WTC11 (cell line): ENCODE measurements around the gene TIMM44. TPM values are rescaled to one million over a fixed set of nuclear protein-coding genes. Genes with fewer than 3 reads are reported as not detected.
A peak's percentile ranks its signal among the peaks of the same experiment; 100 is the strongest.

ENCODE experiments used
- ATF6 ChIP-seq: sonication (generic); formaldehyde crosslinking; IDR thresholded peaks from 2 replicates; pipeline ENCODE4 v1.8.1; 2023; ENCODE audit warnings: mild to moderate bottlenecking, missing genetic modification reagents
- CBFB ChIP-seq: sonication (generic); formaldehyde crosslinking; IDR thresholded peaks from 2 replicates; pipeline ENCODE4 v1.8.1; 2022; ENCODE audit warnings: mild to moderate bottlenecking, low read depth, missing genetic modification reagents
- CTCF ChIP-seq: fragments of 200-600 bp; IDR thresholded peaks from 2 replicates; pipeline ENCODE4 v1.8.0; 2022; ENCODE audit warnings: antibody characterized with exemption
- E2F1 ChIP-seq: sonication (generic); formaldehyde crosslinking; IDR thresholded peaks from 2 replicates; pipeline ENCODE4 v1.8.0; 2022; ENCODE audit warnings: mild to moderate bottlenecking, missing genetic modification reagents
- ERG ChIP-seq: fragments of 250-450 bp; sonication (Bioruptor Pico); IDR thresholded peaks from 2 replicates; pipeline ENCODE4 v1.8.0; 2021; ENCODE audit warnings: mild to moderate bottlenecking
- FOXK1 ChIP-seq: sonication (generic); formaldehyde crosslinking; IDR thresholded peaks from 2 replicates; pipeline ENCODE4 v1.8.0; 2022; ENCODE audit warnings: mild to moderate bottlenecking, moderate library complexity, missing genetic modification reagents
- FOXP1 ChIP-seq: sonication (generic); formaldehyde crosslinking; IDR thresholded peaks from 2 replicates; pipeline ENCODE4 v1.8.0; 2022; ENCODE audit warnings: missing genetic modification reagents, mild to moderate bottlenecking, moderate library complexity, borderline replicate concordance
- GTF2I ChIP-seq: fragments of 250-450 bp; sonication (Bioruptor Pico); conservative IDR thresholded peaks from 2 replicates; pipeline ENCODE4 v1.4.0; 2021; ENCODE audit warnings: mild to moderate bottlenecking
- HMGXB4 ChIP-seq: sonication (generic); formaldehyde crosslinking; IDR thresholded peaks from 2 replicates; pipeline ENCODE4 v1.8.1; 2023; ENCODE audit warnings: mild to moderate bottlenecking, moderate library complexity, missing genetic modification reagents
- MXD4 ChIP-seq: fragments of 250-450 bp; sonication (Bioruptor Pico); IDR thresholded peaks from 2 replicates; pipeline ENCODE4 v1.8.0; 2021; ENCODE audit warnings: mild to moderate bottlenecking, moderate library complexity, borderline replicate concordance
- NR1H2 ChIP-seq: sonication (generic); formaldehyde crosslinking; IDR thresholded peaks from 2 replicates; pipeline ENCODE4 v1.9.0; 2021; ENCODE audit warnings: mild to moderate bottlenecking, moderate library complexity, missing genetic modification reagents
- NR3C1 ChIP-seq: sonication (generic); formaldehyde crosslinking; conservative IDR thresholded peaks from 2 replicates; pipeline ENCODE4 v1.8.1; 2023; ENCODE audit warnings: low read depth, mild to moderate bottlenecking, missing genetic modification reagents
- RORB ChIP-seq: fragments of 250-450 bp; sonication (Bioruptor Pico); IDR thresholded peaks from 2 replicates; pipeline ENCODE4 v1.9.0; 2021; ENCODE audit warnings: mild to moderate bottlenecking
- SOX15 ChIP-seq: fragments of 250-450 bp; sonication (Bioruptor Pico); IDR thresholded peaks from 2 replicates; pipeline ENCODE4 v1.9.0; 2021; ENCODE audit warnings: mild to moderate bottlenecking
- STAT6 ChIP-seq: sonication (generic); formaldehyde crosslinking; conservative IDR thresholded peaks from 2 replicates; pipeline ENCODE4 v1.8.1; 2023; ENCODE audit warnings: mild to moderate bottlenecking, low read depth, missing genetic modification reagents, moderate library complexity
- TEAD4 ChIP-seq: sonication (generic); formaldehyde crosslinking; IDR thresholded peaks from 2 replicates; pipeline ENCODE4 v1.8.0; 2022; ENCODE audit warnings: mild to moderate bottlenecking, missing genetic modification reagents
- USF1 ChIP-seq: sonication (generic); formaldehyde crosslinking; IDR thresholded peaks from 2 replicates; pipeline ENCODE4 v1.8.0; 2022; ENCODE audit warnings: mild to moderate bottlenecking, missing genetic modification reagents
- ZBTB43 ChIP-seq: sonication (generic); formaldehyde crosslinking; IDR thresholded peaks from 2 replicates; pipeline ENCODE4 v1.8.1; 2023; ENCODE audit warnings: mild to moderate bottlenecking, missing genetic modification reagents
- ZNF396 ChIP-seq: fragments of 250-450 bp; sonication (Bioruptor Pico); IDR thresholded peaks from 2 replicates; pipeline ENCODE4 v1.8.0; 2021; ENCODE audit warnings: mild to moderate bottlenecking, moderate library complexity, borderline replicate concordance
- ZNF416 ChIP-seq: fragments of 250-450 bp; sonication (Bioruptor Pico); IDR thresholded peaks from 2 replicates; pipeline ENCODE4 v1.9.0; 2021; ENCODE audit warnings: mild to moderate bottlenecking, inconsistent platforms
- ZNF423 ChIP-seq: fragments of 250-450 bp; sonication (Bioruptor Pico); IDR thresholded peaks from 2 replicates; pipeline ENCODE4 v2.1.2; 2022; ENCODE audit warnings: mild to moderate bottlenecking, moderate library complexity
- ZNF425 ChIP-seq: fragments of 250-450 bp; sonication (Bioruptor Pico); conservative IDR thresholded peaks from 2 replicates; pipeline ENCODE4 v1.9.0; 2021; ENCODE audit warnings: mild to moderate bottlenecking
- total RNA-seq: library from RNA; stranded (reverse); gene quantifications from 3 replicates; pipeline ENCODE4 v1.2.3, GENCODE V29; 2021

TIMM44 gene
- total RNA-seq, 1 experiment from 2014 or later: 129 TPM

GRCh38 chr19:7903244-7904073 is 40.0 kb downstream of the TIMM44 start, which contains the start of gene MAP2K7 (continued):
- peak; percentile 84 for TF ChIP-seq USF1 (CRISPR knock-in tag)
- no peak for TF ChIP-seq MXD4 (CRISPR knock-in tag)
- TF ChIP-seq CTCF: no peak
- TF ChIP-seq TEAD4 (CRISPR knock-in tag): no peak
- no peak for TF ChIP-seq CBFB
- peak; percentile 73 for TF ChIP-seq E2F1 (CRISPR knock-in tag)
- no peak for TF ChIP-seq GTF2I (CRISPR knock-in tag)
- no peak for TF ChIP-seq STAT6
- TF ChIP-seq HMGXB4: peak; percentile 56; the same call in 1 of the 2 replicates
- TF ChIP-seq ERG (CRISPR knock-in tag): no peak
- TF ChIP-seq ZNF425 (CRISPR knock-in tag): no peak
- TF ChIP-seq ZBTB43 (CRISPR knock-in tag): no peak
- no peak for TF ChIP-seq ZNF396 (CRISPR knock-in tag)
- no peak for TF ChIP-seq NR3C1
- no peak for TF ChIP-seq RORB (CRISPR knock-in tag)
- TF ChIP-seq ZNF423 (CRISPR knock-in tag): no peak
- peak; percentile 95 for TF ChIP-seq FOXP1 (CRISPR knock-in tag)
- no peak for TF ChIP-seq ZNF416 (CRISPR knock-in tag)
- no peak for TF ChIP-seq SOX15 (CRISPR knock-in tag)
- TF ChIP-seq ATF6 (CRISPR knock-in tag): no peak
- peak; percentile 93 for TF ChIP-seq FOXK1 (CRISPR knock-in tag)
- no peak for TF ChIP-seq NR1H2 (CRISPR knock-in tag)
